K562 (cell line): Measurements from ENCODE around the gene CPNE9. TPM values are rescaled to one million over a fixed set of nuclear protein-coding genes. Genes with fewer than 3 reads are reported as not detected.
A peak's percentile ranks its signal among the peaks of the same experiment; 100 is the strongest.

Experiments
- BDP1 ChIP-seq: IDR thresholded peaks from 3 replicates; pipeline ENCODE4 v1.6.1; 2011; ENCODE audit not compliant: insufficient read length, insufficient read depth
- BRD9 ChIP-seq: fragments of 450-650 bp; IDR thresholded peaks from 2 replicates; pipeline ENCODE4 v1.6.1; 2018; ENCODE audit warnings: low read depth; ENCODE audit not compliant: partially characterized antibody
- CCAR2 ChIP-seq: fragments of 200-400 bp; formaldehyde crosslinking; IDR thresholded peaks from 2 replicates; pipeline ENCODE4 v1.6.1; 2017; ENCODE audit warnings: mild to moderate bottlenecking, low read depth, low read length
- DIDO1 ChIP-seq: fragments of 450-650 bp; IDR thresholded peaks from 2 replicates; pipeline ENCODE4 v1.6.1; 2016; ENCODE audit warnings: low read depth, missing biosample characterization, missing genetic modification characterization
- LARP7 ChIP-seq: fragments of 450-650 bp; IDR thresholded peaks from 2 replicates; pipeline ENCODE4 v1.6.1; 2016
- MBD2 ChIP-seq: sonication (generic); IDR thresholded peaks from 2 replicates; pipeline ENCODE4 v1.6.1; 2016; ENCODE audit warnings: low read depth, borderline replicate concordance
- NONO ChIP-seq, 2 experiments: fragments of 200-400 bp in 1 of 2; fragments of 450-650 bp in 1 of 2; formaldehyde crosslinking in 1 of 2; IDR thresholded peaks; 2 replicates each; pipeline ENCODE4 v1.6.1; 2017; ENCODE audit warnings: low read depth in 2 of 2, mild to moderate bottlenecking in 2 of 2, moderate library complexity in 2 of 2, low read length in 1 of 2
- RFX7 ChIP-seq: fragments of 250-450 bp; sonication (Bioruptor Pico); IDR thresholded peaks from 2 replicates; pipeline ENCODE4 v1.5.1; 2021; ENCODE audit warnings: mild to moderate bottlenecking
- SRF ChIP-seq, 2 experiments: fragments of 250-450, 450-650 bp in 1 of 2; sonication (Bioruptor Pico) in 1 of 2; sonication (generic) in 1 of 2; formaldehyde crosslinking; IDR thresholded peaks; 2 replicates each; pipeline versions ENCODE4 v1.5.0 to v1.5.1; 2020 to 2022; ENCODE audit warnings: mild to moderate bottlenecking in 1 of 2, missing genetic modification reagents in 1 of 2
- TSC22D4 ChIP-seq: fragments of 450-650 bp; IDR thresholded peaks from 2 replicates; pipeline ENCODE4 v1.6.1; 2016; ENCODE audit warnings: missing genetic modification characterization, missing biosample characterization, control low read depth
- ZNF584 ChIP-seq: fragments of 200-800 bp; sonication (Bioruptor generic); IDR thresholded peaks from 2 replicates; pipeline ENCODE4 v1.6.1; 2016; ENCODE audit warnings: low read depth, mild to moderate bottlenecking, missing genetic modification characterization, missing compliant biosample characterization
- ZNF695 ChIP-seq: fragments of 450-650 bp; formaldehyde crosslinking; IDR thresholded peaks from 2 replicates; pipeline ENCODE4 v1.4.0; 2020; ENCODE audit warnings: mild to moderate bottlenecking, moderate library complexity
- ZNF696 ChIP-seq: fragments of 250-450 bp; sonication (Bioruptor Pico); conservative IDR thresholded peaks from 2 replicates; pipeline ENCODE4 v1.4.0; 2020; ENCODE audit warnings: mild to moderate bottlenecking, moderate library complexity
- ZNF778 ChIP-seq: fragments of 450-650 bp; formaldehyde crosslinking; IDR thresholded peaks from 2 replicates; pipeline ENCODE4 v1.4.0; 2020; ENCODE audit warnings: mild to moderate bottlenecking, moderate library complexity
- polyA plus RNA-seq, 8 experiments: library from polyadenylated mRNA; depleted of rRNA in 4 of 8; stranded (reverse) in 5 of 8; unstranded in 3 of 8; fragments of >200 nt; fragmentation: Nextera tagmentation in 2 of 8; fragmentation: Illumina TruSeq in 1 of 8; extraction: Ambion mirVana in 2 of 8; extraction: Trizol in 1 of 8; gene quantifications; 2 replicates each; pipeline versions ENCODE4 v1.2.1 to v1.2.3, GENCODE V29; 2011 to 2014; ENCODE audit warnings: inconsistent platforms in 1 of 8, missing spikeins in 1 of 8
- total RNA-seq, 7 experiments: library from RNA; depleted of rRNA in 6 of 7; stranded (reverse); fragments of >200 nt in 6 of 7; fragmentation: Illumina TruSeq in 2 of 7; extraction: Trizol in 2 of 7; gene quantifications; 2 replicates each; pipeline versions ENCODE4 v1.2.1 to v1.2.3, GENCODE V29; 2011 to 2021; ENCODE audit warnings: low replicate concordance in 1 of 7
- TF ChIP-seq, protein P1 (sequence below): sonication (generic); formaldehyde crosslinking; IDR thresholded peaks from 2 replicates; pipeline ENCODE4 v1.8.1; 2023; ENCODE audit warnings: missing genetic modification reagents, mild to moderate bottlenecking, borderline replicate concordance
- TF ChIP-seq, protein P2 (sequence below): fragments of 450-650 bp; formaldehyde crosslinking; IDR thresholded peaks from 2 replicates; pipeline ENCODE4 v1.4.0; 2020; ENCODE audit warnings: mild to moderate bottlenecking, mixed read lengths

The CPNE9 gene
- total and polyA plus RNA-seq, 9 of the 15 experiments (the other 6 are each of a cell fraction or from before 2014, with no cell fraction given), result 0.22 to 0.56 (median 0.29) TPM; not detected in 3

DNA sequence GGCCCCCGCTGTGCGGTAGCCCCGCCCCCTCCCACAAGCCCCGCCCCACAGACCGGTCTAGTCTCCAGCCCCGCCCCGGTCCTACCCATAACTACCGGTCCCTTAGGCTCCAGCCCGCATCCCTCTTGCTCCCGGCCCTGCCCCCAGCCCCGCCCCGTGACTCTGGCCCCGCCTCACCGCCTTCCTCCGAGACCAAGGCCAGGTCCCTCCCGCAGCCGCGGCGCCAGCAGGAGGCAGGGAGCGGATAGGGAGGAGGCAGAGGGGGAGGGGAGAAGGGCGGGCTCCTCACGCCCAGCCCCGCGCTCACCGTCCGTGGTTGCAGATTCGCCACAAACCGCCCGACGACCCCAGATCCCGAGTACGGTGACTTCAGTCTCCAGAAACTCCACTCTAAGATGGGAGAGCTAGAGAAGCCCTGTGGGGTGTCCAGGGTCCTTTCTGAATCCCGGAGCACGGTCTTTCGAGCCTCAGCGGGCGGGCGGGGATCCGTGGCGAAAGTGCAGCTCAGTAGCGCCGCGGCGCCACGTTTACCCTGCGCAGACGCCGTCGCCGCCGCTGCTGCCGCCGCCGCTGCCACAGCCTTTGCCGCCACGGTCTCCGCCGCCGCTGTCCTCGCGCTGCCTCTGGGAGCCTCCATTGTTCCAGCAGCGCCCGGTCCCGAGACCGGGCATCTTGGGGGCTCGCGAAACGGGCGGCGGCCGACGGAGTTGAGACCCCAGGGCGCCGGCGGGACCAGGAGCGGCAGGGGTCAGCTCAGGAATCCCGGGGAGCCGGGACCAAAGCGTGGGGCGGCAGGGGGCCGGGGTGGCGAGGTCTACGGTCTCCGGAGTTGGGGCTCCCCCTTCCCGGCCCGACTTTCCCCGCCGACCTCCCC, 27.8 kb downstream of the CPNE9 start, which contains the start of gene BRPF1 (continued):
- TF ChIP-seq BRD9 (no peak), ZNF695 (CRISPR knock-in tag) (no peak), CCAR2 (no peak), TSC22D4 (tag) (no peak), ZNF584 (CRISPR knock-in tag) (no peak), MBD2 (peak; percentile 78), ZNF696 (no peak), BDP1 (no peak), DIDO1 (tag) (peak; percentile 100), RFX7 (CRISPR knock-in tag) (no peak), SRF (CRISPR knock-in tag; IDR thresholded peaks at IDR 0.05) (peak in 1 of 2 experiments; percentile 71; a peak in 1 of 4 replicates), LARP7 (peak; percentile 100), ZNF778 (CRISPR knock-in tag) (no peak), NONO (IDR thresholded peaks at IDR 0.05; ENCODE audit: low read depth in 2 of 2, low read length in 1 of 2) (peak; percentile 59 to 78; a peak in 2 of 4 replicates)
- TF ChIP-seq, protein P1, sequence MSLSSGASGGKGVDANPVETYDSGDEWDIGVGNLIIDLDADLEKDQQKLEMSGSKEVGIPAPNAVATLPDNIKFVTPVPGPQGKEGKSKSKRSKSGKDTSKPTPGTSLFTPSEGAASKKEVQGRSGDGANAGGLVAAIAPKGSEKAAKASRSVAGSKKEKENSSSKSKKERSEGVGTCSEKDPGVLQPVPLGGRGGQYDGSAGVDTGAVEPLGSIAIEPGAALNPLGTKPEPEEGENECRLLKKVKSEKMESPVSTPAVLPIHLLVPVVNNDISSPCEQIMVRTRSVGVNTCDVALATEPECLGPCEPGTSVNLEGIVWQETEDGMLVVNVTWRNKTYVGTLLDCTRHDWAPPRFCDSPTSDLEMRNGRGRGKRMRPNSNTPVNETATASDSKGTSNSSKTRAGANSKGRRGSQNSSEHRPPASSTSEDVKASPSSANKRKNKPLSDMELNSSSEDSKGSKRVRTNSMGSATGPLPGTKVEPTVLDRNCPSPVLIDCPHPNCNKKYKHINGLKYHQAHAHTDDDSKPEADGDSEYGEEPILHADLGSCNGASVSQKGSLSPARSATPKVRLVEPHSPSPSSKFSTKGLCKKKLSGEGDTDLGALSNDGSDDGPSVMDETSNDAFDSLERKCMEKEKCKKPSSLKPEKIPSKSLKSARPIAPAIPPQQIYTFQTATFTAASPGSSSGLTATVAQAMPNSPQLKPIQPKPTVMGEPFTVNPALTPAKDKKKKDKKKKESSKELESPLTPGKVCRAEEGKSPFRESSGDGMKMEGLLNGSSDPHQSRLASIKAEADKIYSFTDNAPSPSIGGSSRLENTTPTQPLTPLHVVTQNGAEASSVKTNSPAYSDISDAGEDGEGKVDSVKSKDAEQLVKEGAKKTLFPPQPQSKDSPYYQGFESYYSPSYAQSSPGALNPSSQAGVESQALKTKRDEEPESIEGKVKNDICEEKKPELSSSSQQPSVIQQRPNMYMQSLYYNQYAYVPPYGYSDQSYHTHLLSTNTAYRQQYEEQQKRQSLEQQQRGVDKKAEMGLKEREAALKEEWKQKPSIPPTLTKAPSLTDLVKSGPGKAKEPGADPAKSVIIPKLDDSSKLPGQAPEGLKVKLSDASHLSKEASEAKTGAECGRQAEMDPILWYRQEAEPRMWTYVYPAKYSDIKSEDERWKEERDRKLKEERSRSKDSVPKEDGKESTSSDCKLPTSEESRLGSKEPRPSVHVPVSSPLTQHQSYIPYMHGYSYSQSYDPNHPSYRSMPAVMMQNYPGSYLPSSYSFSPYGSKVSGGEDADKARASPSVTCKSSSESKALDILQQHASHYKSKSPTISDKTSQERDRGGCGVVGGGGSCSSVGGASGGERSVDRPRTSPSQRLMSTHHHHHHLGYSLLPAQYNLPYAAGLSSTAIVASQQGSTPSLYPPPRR (CRISPR knock-in tag), result no peak
- TF ChIP-seq, protein P2, sequence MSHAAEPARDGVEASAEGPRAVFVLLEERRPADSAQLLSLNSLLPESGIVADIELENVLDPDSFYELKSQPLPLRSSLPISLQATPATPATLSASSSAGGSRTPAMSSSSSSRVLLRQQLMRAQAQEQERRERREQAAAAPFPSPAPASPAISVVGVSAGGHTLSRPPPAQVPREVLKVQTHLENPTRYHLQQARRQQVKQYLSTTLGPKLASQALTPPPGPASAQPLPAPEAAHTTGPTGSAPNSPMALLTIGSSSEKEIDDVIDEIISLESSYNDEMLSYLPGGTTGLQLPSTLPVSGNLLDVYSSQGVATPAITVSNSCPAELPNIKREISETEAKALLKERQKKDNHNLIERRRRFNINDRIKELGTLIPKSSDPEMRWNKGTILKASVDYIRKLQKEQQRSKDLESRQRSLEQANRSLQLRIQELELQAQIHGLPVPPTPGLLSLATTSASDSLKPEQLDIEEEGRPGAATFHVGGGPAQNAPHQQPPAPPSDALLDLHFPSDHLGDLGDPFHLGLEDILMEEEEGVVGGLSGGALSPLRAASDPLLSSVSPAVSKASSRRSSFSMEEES, result no peak
